GM18867 (cell line): ENCODE results near the gene TFAP2B.

Source experiments
- ATAC-seq: cut with Tn5 transposase; IDR thresholded peaks from one replicate; pipeline ENCODE4 v1.9.1; 2021; ENCODE audit warnings: mild to moderate bottlenecking, moderate library complexity; ENCODE audit not compliant: unreplicated experiment

The TFAP2B gene

GRCh38 chr6:50823094-50823920 lies 4.6 kb downstream of the TFAP2B start:
- no peak for ATAC-seq

- no peak for ATAC-seq
Observed at GRCh38 chr6:50824552-50824951, 5.9 kb downstream of the TFAP2B start.

DNA sequence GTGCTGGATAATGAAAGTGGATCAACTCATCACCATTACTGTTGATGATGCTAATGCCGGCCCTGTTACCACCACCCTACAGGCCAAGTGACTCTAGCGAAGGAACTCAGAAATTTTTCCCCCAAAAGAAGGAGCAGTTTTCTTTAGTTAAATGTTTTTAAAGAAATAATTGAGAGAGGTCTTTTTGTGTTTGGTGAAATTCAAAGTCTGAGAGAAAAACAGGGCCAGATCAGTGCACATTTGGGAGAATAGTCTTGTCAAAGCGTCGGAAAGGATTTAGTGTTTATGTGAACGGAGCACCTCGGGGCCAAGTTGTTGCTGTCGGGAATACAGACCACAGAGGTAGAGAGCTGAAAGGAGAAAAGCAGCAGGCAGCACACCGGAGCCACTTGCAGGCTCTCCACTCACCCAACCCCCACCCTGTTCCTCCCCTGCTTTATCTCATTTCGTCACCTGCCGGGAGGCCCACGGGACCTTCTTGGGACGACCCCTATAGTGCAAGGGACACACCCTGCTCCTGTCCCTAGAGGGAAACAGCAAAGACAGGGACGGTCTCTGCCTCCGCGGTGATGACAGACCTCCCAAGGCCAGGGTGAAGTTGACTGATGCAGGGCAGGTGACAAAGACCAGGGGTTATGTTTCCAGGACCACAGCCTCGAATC lies 6.8 kb downstream of the TFAP2B start:
- no peak for ATAC-seq

DNA sequence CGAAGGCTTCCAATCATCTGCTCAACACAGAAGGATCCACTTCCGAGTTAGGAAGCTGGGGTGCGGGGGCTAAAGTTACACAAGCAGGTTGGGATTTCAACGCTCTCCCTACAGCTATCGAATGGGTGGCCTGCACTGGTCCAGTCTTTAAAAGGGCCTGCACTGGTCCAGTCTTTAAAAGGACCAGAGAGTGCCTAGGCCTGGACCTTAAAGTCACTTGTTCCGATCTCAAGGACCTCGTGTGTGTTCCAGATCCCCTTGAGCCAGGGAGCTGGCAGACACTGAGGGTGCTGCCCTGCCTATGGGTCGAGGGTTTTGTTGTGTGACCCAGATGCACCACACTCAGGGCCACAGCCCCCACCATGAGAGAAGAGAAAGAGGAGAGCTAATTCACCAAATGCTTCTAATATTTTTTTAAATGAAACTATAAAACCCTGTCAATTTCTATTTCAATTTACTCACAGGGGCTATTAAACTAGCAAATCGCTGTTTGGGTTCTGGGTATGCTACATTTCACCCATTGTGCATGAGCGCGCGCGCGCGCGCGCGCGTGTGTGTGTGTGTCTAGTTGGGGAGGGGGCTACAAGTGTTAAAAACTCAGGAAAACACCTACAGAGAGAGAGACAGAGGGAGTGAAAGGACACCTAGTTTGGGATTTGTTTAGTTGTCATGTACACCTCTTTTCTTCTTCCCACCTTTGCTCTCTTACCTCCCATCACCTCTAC lies 7.5 kb downstream of the TFAP2B start:
- no peak for ATAC-seq

DNA sequence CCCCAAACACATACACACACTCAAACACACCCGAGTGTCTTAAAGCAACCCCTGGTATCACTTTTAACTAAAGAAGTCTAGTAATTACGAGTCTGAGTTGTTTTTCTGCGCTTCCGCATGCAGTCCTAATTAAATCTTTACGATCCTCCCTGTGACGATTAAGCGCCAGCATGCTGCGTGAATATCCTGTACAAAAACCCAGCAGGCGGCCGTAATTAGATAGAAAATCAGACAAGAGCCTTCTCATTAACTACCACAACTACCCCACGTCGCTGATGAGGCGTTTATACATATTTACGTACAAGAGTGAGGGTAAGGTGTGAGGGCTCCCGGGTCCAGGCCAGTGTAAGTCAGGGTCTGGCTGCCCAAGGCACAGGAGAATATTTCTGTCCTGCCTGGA lies 8.1 kb downstream of the TFAP2B start:
- no peak for ATAC-seq

DNA sequence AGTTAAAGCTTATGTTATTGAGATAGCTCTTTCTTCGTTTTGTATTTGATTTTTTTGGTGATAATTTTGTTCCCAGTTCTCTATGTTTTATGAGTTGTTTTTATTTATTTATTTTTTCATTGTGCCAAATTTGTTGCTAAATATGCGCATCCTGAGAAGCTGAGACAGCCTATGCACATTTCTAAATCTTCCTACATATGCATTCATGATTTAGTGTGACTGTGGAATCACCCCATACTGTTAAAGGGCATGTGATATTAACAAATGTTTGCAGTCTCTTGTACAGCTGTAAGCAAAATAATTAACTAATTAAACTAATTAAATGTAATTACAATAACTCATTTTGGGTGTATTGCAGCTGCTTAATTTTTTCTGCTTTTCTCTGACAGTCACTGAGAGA lies 10.4 kb downstream of the TFAP2B start:
- ATAC-seq = no peak

DNA sequence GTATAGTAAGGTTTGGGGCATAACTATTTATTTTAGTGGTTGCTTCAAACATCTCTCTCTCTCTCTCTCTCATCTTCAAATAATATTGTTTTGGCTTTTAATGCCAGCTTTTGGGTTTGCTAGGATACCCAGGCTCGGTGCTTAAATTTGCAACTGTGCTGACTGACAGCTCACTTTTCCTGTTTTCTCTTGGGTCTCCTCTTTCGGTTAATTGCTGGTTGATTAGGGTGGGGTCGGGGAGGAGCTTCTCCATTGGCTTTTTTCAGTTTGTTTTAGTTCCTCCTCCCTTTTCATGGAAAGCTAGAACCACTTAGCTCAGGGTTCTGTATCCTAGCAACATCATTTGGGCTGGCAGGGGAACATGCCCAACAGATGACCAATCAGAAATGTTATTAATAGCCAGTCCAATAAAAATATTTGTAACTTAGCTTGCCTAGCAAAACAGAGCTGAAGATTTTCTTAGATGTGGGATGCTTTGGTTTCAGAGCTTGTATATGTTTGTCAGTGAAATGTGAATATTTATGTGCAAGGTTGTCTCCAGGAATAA lies 11.3 kb downstream of the TFAP2B start:
- no peak for ATAC-seq

GRCh38 chr6:50831186-50831585 lies 12.5 kb downstream of the TFAP2B start:
- no peak for ATAC-seq

GRCh38 chr6:50832912-50833311 lies 14.2 kb downstream of the TFAP2B start:
- ATAC-seq = no peak

- ATAC-seq = no peak
Observed at GRCh38 chr6:50834929-50835410, 16.3 kb downstream of the TFAP2B start.

- ATAC-seq = no peak
Observed at GRCh38 chr6:50836231-50836630, 17.6 kb downstream of the TFAP2B start.

- ATAC-seq = no peak
Observed at GRCh38 chr6:50837589-50838445, 19.1 kb downstream of the TFAP2B start.

DNA sequence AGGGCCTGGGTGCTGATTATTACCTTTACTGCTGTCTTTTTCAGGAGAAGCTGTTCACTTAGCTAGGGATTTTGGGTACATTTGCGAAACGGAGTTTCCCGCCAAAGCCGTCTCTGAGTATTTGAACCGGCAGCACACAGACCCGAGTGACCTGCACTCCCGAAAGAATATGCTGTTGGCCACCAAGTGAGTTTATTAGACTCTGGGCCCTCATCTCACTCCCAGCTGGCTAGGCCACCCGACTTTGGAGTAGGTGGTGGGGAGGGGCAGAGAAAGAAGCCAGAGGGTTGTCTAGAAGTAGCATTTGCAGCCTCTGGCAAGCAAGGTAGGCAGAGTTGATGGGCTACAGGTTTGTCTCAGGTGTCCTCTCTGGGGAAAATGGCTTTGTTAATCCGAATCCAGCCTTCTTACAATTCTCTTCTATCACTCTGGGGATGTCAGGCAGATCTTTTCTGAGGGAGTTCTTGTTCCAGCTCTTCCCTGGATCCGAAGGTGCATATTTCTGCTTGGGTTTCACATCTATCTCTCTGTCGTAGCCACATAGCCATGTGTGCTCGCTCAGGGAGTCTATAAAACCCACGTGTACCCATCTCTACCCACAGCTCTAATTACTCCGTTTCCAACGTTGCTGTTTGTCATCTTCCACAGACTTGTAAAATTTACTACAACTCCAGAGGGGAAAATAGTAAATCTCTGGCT lies 21.6 kb downstream of the TFAP2B start:
- no peak for ATAC-seq

DNA sequence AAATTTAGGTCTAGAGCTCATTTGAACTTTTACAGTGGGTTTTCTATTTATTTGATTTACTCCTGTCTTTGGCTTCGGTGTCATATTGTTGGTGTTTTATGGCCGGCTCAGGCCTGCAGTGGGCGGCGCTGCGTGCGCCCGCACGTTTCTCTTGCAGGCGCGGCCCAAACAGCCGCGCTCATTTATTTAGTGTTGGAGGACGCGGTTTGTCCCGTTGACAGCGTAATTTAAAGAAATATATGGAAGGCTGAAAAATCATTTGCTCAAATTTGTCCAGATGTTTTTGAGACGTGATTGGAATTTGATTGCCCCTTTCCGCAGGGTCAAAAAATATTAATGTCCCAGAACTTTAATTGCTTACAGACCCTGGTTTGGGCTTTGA lies 22.1 kb downstream of the TFAP2B start:
- no peak for ATAC-seq

DNA sequence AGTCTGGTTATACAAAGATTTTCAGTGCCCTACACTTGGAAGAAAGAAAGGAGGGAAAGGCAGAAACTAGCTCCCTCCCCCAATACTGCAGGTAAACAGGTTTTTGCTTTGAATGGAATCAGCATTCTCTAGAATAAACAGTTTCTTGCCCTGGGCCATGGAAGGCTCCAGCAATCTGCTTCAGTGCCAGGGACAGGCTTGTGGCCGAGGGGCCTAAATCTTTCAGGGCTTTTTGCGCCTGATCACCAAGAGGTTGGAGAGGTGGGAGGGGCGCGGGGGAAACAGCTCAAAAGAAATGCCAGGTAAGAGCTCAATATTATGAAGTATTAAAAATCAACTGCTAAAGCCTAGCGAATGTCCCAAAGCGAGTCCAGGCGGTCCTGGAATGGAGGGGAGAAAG lies 23.8 kb downstream of the TFAP2B start:
- no peak for ATAC-seq

DNA sequence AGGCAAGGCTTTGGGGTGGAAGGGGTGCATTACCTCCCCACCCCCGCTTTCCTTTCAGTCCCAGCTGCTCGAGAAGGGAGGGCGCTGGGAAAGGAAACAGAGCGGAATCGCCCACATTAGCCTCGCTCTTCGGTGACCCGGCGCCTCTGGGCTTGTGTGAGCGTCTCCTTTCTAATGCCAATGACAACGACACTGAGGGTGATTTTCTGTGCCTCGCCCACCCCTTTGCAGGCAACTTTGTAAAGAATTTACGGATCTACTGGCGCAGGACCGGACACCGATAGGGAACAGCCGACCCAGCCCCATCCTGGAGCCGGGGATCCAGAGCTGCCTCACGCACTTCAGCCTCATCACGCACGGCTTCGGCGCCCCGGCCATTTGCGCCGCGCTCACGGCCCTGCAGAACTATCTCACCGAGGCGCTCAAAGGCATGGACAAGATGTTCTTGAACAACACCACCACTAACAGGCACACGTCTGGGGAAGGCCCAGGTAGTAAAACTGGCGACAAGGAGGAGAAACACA lies 24.3 kb downstream of the TFAP2B start:
- ATAC-seq = no peak

DNA sequence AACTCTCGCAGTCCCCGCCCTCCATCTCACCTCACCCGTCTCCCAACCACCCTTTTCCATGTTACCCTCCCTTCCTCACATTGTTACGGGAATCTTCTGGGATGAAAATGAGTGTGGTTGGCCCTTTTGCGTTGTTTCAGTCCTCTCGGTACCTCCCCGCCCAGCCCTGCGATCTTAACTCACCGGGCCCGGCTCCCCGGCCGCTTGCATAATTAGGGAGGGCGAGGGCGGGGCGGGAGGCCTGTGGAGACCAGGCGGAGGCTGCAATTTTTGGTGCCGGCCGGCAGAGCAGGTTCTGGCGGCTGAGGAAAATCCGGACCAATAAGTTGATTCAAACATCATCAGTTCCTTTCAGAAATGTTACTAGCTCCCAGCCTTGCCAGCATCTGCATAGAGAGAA lies 25.2 kb downstream of the TFAP2B start:
- no peak for ATAC-seq

DNA sequence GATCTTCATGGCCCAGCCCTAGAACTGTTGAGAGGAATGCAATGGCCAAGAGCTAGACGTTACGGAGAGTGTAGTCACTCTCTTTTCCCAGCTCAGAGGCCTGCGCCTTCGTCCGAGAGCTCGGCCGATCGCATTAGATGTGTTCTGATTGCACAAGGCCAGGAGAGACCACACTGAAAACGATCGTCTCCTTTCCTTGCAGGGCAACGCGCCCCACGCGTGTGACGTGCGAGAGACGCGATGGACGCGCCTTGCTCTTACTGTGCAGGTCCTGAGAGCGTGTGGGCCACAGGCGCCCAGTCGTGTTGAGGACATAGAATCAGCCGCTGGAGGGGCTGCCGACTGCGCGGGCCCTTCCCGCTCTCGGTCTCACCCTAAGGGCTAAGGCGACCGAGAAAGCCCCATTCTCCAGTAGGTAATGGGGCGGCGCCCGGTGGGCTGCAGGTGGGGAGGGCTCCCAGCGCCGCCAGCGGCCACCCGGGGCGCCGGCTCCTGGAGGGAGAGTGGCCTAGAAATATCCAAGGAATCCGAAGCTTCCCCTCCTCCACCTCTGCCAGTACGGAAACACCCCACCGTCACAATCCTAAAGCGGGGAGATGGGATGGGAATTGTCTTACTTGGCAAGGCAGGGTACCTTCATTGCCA lies 26.9 kb downstream of the TFAP2B start:
- no peak for ATAC-seq

- no peak for ATAC-seq
Observed at GRCh38 chr6:50846144-50846851, 27.6 kb downstream of the TFAP2B start.
